DMS 273 (cell line): Measurements from ENCODE around the gene LBHD1.
"Not testable (repeated sequence)": the region's sequence is repeated elsewhere in the genome, so short reads cannot be mapped to it uniquely, and the experiment has no call there.

Experiments used
- DNase-seq: peaks from one replicate; lab custom pipeline; 2025; ENCODE audit not compliant: unreplicated experiment; lab: John Stamatoyannopoulos, UW

Gene LBHD1

GRCh38 chr11:62694455-62695167 lies 22.5 kb upstream of the LBHD1 start:
- peak; percentile 84 for DNase-seq

GRCh38 chr11:62693624-62694023 lies 21.6 kb upstream of the LBHD1 start:
- not testable (repeated sequence) for DNase-seq

DNA sequence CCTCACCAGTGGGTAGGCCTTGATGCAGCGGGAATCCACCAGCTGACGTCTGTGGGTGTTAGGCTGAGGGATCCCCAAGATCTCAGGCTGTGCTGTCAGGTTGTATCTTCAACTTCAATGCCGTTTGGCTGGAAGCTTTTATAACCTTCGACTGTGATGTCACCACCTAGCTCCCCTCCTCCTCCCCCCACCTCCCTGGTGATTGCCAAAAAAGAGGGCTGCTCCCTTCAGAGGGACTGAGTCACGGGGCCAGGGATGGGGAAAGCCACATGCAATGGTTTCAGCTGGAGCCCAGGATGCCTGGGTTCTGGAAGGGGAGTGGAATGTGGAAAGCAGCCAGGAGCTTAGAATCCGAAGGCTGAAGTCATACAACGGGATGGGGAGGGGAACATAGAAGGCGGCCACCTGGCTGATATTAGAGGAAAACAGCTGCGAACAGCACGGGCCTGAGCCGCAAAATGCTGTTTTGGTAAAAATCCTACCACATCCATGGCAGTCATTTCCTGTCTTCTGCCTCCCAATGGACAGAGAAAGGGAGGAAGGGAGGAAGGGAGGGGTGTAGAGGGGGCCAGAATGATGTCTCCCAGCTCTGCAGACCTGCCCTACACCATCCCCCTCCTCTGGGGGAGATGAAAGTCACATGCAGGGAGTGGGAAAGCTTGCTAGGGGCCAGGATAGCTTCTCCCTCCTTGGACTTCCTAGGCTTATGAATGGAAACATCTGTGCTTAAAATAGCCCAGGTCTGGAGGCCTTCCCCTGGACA lies 17.5 kb upstream of the LBHD1 start, which contains the start of gene LRRN4CL:
TSS of gene LRRN4CL (minus strand) at position 110 of the 763 bp plus-strand sequence. CDS start 1,022 bp downstream, outside the sequence.
- DNase-seq = peak; percentile 67

DNA sequence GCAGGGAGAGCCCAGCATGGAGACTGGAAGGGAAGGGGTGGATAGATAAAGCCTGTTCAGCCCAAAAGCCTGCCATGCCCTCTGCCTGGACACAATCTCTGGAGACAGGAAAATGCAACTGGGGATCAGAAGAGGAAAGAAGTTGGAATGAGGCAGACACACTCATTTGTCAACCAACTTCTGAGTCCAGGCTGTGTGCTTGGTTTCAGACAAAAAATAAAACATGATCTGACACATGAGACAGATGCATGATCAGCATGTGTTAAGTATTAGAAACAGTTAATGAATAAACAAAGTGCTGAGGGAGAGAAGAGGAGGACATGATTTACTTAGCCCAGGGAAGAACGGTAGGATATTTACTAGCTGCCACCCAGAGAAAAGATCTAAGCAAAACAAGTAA lies 16.4 kb upstream of the LBHD1 start:
- no peak for DNase-seq

- no peak for DNase-seq
These were observed 15.7 kb upstream of the LBHD1 start for GRCh38 chr11:62687508-62688396.

DNA sequence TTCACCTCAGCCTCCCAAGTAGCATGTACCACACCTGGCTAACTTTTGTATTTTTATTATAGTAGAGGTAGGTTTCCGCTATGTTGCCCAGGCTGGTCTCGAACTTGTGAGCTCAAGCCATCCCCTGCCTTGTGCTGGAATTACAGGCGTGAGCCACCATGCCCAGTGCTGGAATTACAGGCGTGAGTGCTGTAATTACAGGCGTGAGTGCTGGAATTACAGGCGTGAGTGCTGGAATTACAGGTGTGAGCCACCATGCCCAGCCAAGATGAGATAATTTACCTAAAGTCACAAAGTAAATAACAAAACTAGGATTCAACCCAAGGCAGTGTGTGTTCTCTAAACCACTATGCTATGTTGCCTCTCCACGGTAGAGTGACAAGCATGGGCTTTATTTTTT lies 10.5 kb upstream of the LBHD1 start:
- no peak for DNase-seq

DNA sequence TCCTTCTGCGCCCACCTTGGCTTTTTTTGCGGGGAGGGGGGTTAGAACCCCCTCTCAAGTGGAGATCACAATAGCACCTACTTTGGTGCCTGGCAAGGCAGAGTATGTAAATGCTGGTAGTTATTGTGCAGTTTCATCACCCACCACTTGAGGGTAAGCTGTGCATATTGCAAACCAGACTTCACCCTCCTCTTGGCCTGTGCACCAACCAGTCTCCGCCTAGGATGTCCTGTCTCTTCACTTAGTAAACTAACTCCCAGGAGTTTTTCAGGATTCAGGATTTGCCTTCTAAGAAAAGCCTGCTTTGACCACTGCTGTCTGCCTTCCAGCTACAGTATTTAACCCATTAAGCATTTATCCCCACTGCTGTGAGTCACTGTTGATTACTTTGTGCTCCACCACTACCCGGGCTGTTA lies 8.8 kb upstream of the LBHD1 start:
- peak; percentile 79 for DNase-seq

DNA sequence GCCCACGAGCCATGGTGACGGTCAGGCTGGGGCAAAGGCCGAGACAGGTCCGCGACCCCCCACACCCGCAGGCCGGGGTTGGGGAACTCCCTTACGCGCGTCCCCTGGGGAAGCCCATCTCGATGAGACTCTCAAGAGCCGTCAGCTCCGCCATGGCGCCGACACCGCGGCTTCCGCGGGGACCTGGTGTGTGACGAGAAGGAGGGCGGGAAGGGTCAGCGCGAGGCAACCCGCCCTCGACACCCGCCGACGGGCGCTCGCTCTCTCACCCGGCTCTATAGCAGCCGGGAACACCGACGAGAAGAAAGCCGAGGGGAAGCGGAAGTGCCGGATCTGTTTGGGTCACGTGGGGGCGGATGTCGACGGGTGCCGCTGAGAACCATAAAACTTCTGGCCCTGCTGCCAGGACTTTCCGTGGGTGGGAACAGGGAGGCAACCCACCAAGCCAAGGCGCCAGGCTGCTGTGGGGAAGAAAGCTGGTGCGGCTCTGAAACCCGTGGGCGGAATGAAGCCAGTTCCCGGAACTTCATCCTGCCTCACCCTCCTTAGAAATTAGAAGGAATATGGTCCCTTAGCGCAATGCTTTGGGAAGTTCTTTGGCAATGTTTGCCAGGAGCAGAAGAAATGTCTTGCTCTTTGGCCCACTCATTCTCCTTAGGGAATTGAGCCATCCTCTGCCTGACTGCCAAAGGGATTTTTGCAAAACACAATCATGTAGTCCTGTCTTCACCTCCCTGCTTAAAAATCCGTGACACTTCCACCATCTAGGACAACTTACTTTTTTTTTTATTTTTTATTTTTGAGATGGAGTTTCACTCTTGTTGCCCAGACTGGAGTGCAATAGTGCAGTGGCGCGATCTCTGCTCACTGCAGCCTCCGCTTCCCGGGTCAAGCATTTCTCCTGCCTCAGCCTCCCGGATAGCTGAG lies 7.0 kb upstream of the LBHD1 start, which contains the start of gene UBXN1:
TSS of gene UBXN1 (minus strand) at position 304 of the 927 bp plus-strand sequence. CDS start at position 154, 150 bp downstream.
- DNase-seq = peak; percentile 92

DNA sequence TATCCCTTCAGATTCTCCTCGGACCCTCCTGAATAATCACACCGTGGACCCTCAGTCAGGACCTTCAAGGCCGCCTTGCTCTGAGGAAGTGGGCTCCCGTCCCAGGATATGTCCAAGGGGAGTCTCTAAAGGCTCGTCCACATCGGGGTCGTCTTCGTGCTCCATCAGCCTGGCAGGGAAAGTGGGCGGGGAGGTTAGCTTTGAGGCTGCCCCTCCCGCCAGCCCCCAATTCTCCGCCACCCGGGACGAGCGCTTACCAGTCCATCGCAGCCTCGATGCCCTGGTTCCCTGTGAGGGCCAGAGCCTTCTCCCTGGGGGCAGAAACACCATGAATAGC lies 6.3 kb upstream of the LBHD1 start:
- DNase-seq = peak; percentile 53

DNA sequence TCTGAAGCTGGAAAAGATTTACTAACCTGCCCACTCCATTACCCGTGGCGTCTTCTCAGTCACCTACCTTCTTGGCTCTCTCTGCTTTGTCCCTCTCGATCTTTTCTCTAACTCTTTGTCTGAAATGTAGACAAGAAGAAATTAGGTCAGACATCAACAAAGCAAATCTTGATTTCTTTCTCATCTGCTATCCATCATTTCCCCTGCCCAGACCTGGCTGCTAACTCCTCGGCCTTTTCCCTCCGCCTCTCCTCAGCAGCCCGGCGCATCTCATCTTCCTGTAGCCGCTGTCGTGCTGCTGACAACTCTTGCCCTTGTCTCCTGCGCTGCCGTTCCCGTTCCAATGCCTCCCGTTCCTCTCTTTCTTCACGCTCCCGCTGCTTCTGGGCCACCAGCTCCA lies 5.6 kb upstream of the LBHD1 start:
- no peak for DNase-seq

DNA sequence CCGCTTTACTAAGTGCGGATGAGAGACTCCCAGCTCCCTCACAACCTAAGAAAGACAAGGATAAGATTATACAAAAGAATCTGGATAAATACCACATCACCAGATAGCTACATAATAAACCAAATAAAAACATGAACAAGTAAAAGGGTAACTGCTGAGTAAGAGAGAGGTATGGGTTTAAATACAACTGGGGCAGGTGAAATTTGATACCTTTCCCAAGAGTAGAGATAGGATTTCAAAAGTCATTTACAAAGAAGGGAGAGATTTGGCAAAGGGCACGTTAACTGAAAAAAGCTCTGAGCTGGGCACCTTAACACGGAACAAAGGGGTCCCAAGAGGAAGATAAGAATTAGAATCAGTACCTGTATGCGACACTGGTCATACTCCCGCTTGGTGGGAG lies 5.1 kb upstream of the LBHD1 start:
- DNase-seq = peak; percentile 40

DNA sequence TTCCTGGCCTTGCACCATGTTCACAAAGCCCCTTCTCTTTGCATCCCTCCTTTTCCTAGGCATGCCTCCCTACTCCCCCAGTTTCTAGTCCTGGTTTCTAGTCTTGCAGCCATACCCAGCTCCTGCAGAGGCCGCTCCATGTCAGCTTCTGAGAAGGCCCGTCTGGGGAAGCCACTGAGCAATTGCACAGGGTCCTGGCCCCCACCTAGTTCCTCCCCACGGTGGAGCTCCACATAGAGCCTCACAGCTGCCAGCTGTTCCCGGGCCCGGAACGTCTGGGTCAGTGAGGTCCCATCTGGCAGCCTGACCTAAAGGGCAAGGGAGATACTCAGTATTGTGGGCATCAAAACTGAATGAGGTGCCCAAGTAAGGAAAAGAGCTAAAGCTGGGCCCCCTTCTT lies 4.6 kb upstream of the LBHD1 start:
- DNase-seq = peak; percentile 64

DNA sequence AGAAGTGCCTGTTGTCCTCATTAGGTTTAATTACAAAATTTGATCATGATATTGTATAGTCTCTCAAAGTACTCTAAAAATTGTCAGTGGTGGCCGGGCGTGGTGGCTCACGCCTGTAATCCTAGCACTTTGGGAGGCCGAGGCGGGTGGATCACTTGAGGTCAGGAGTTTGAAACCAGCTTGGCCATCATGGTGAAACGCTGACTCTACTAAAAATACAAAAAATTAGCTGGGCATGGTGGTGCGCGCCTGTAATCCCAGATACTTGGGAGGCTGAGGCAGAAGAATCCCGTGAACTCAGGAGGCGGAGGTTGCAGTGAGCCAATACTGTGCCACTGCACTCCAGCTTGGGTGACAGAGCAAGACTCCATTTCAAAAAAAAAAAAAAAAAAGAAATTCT lies 3.3 kb upstream of the LBHD1 start:
- not testable (repeated sequence) for DNase-seq

- no peak for DNase-seq
These were observed 1.1 kb upstream of the LBHD1 start for GRCh38 chr11:62673196-62673525.

DNA sequence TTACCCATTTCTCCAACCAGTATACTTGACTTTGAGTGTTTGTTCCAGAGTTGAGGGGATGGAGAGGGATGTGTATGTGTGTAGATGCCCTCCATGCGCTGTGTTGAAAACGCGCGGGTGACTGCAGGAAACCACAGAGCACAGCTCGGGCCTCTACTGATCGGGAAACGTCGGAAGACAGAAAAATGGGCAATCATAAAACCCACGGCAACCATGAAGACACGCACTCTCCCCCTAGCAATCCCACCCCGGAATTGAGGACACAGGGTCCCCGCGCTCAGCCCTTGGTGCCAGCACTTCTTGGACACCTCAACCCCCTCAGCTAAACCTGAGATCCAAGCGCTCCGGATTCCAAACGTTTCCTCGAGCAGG lies 845 bp downstream of the LBHD1 start:
- DNase-seq = no peak

DNA sequence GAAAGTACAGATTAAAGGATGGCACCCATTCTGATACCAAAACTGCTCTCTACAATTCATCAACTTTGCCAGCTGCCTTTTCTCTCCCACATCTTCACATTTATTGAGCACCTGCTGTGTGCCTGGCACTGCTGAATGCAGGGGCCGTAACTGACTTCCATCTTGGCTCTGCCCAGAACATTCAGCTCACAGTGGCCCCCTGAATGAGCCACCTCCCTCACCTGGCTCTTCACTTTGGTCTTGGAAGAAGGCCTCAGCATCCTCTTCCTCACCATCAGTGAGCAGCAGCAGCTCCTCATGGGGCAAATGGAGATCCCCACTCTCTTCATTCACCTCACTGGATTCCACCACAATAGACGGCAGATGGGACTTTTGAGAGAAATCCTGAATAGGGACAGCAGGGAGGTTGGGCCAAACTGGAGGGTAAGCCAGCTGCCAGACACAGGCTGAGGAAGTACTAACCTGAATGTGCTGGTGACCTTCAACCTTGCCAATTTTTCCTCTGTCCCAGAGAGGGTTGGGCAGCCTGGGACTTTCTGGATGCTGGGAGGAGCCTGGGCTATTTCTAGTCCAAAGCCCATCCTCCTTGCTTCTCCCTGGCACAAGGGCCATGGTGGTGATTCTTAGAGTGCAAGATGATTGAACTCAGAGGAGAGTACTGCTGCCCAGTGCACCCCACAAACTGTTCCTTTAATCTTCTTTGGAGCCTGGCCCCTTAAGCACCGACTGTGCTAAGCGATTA lies 2.5 kb downstream of the LBHD1 start:
- peak; percentile 88 for DNase-seq

- DNase-seq = no peak
These were observed 4.6 kb downstream of the LBHD1 start for GRCh38 chr11:62667460-62667859.

DNA sequence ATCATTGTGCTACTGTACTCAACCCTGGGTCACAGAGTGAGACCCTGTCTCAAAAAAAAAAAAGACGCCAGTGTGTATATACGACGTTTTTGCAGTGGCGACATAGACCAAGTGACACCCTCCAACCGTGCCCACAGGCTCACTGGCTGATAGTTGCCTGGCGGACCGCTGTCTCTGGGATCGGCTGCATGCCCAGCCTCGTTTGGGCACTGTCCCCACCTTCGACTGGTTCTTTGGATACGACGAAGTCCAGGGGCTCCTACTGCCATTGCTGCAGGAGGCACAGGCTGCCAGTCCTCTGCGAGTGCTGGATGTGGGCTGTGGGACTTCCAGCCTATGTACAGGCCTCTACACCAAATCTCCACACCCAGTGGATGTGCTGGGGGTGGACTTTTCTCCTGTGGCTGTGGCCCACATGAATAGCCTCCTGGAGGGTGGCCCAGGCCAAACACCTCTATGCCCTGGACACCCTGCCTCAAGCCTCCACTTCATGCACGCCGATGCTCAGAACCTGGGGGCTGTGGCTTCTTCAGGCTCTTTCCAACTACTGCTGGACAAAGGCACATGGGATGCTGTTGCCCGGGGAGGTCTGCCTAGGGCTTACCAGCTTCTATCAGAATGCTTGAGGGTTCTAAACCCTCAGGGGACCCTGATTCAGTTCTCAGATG lies 5.7 kb downstream of the LBHD1 start:
- DNase-seq = no peak

DNA sequence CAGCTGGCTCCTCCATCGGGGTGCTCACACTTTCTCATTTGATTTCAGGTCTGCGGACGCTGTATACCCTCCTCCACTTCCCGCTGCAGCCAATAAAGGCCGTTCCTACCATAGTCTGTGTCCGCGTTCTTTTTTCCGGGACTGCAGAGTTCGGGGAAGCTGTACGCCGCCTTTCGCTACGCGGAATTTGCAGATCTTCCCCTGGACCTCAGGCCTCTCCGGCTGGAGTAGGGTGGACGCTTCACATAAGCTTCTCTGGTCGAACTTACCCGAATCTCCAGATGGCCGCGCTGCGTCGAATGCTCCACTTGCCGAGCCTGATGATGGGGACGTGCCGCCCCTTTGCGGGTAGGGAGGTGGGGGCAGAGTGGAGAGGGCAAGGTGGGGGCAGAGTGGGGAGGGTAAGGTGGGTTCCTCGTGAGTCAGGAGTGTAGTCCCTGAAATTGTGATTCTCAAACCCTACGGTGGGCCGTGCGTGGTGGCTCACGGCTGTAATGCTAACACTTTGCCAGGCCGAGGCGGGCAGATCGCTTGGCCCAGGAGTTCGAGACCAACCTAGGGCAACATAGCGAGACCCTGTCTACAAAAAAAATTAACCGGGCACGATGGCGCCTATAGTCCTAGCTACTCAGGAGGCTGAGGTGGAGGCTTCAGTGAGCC lies 6.3 kb downstream of the LBHD1 start:
- peak; percentile 62 for DNase-seq
